K562 treated with DMSO at 1 percent for 24 hours (cell line): Measurements from ENCODE around the gene BICDL1. TPM values are rescaled to one million over a fixed set of nuclear protein-coding genes. Genes with fewer than 3 reads are reported as not detected.

Experiments used
- total RNA-seq: library from RNA; unstranded; fragments of 300-600 nt; gene quantifications from 2 replicates; pipeline ENCODE4 v1.2.3, GENCODE V29; 2022; ENCODE audit warnings: low read depth; ENCODE audit not compliant: insufficient read depth

The BICDL1 gene, protein sequence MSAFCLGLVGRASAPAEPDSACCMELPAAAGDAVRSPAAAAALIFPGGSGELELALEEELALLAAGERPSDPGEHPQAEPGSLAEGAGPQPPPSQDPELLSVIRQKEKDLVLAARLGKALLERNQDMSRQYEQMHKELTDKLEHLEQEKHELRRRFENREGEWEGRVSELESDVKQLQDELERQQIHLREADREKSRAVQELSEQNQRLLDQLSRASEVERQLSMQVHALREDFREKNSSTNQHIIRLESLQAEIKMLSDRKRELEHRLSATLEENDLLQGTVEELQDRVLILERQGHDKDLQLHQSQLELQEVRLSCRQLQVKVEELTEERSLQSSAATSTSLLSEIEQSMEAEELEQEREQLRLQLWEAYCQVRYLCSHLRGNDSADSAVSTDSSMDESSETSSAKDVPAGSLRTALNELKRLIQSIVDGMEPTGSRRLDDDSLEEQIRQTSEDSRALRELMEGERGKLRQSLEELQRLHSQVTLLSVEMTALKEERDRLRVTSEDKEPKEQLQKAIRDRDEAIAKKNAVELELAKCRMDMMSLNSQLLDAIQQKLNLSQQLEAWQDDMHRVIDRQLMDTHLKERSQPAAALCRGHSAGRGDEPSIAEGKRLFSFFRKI
- 1.7 and 3.4 TPM in 2 replicates for total RNA-seq

DNA sequence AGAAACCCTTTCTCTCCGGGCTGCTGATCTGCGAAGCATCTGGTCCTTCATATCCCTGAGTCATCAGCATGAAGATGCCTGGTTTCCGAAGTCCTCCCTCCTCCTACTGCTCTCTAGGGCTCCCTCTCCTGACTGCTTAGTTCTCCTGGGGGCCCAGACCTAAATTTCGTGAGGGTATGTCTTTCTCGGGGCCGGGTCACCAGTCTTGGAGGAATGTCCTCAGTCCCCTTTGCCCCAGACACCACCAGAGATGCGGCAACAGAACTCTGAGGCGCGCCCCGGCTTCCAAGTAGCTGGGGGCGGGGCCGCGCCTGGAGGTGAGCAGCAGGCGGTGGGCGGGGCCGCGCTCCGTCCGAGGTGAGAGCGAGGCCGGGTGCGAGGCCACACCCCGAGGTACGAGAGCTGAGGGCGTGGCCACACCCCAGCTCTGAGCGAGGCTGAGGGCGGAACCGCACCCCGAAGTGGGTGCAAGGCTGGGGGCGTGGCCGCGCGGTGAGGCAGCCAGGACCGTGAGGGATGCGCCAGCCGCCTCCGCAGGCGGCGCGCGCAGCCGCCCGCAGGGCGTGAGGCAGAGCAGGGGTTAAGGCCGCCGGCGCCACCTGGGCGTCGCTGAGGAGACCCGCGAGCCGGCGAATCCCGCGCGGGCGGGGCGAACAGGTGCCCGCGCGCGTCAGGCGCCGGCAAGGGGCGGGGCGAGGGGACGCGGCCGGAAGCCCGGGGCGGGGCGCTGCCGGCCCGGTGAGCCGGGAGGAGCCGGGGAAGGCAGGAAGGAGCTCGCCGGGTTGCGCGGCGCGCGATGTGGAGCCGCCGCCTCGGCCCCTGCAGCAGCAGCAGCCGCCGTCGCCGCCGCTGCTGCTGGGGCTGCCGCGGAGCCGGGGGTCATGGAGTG lies at the start of gene BICDL1:
BICDL1 (plus strand) TSS at position 765 of the 889 bp plus-strand sequence. CDS start 633 bp downstream, outside the sequence.

DNA sequence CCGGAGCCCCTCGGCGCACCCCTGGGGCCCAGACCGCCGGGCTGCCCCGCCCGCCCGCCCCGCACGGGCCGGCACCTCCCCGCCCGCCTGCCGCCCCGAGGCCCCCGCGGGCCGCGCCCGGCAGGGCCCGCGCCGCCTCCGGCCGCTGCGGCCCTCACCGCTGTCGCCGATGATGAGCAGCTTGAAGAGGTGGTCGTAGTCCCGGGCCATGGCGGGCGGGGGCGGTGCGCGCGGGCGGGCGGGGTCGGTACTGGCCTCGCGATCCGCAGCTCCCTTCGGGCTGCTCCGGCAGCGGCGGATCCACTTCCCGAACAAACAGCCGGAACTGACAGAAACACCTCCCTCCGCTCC lies 127.4 kb downstream of the BICDL1 start, which contains the start of gene RAB35:
RAB35 (minus strand) TSS at position 313 of the 351 bp plus-strand sequence; CDS start at position 210, 103 bp downstream.

Other genes with a start within 250 kb of the BICDL1 start
- 35.4 and 45.5 TPM in 2 replicates for gene CIT, start 111.9 kb upstream of the BICDL1 start, total RNA-seq
- 66.9 and 68.5 TPM in 2 replicates for gene RAB35, start 127.5 kb downstream of the BICDL1 start, total RNA-seq
- 66.3 and 72.0 TPM in 2 replicates for gene GCN1, start 205.5 kb downstream of the BICDL1 start, total RNA-seq
- gene RPLP0, start 211.9 kb downstream of the BICDL1 start, total RNA-seq = 8,094 and 8,248 TPM in 2 replicates